ENCODE results near the gene ZNF697.

Gene ZNF697

DNA sequence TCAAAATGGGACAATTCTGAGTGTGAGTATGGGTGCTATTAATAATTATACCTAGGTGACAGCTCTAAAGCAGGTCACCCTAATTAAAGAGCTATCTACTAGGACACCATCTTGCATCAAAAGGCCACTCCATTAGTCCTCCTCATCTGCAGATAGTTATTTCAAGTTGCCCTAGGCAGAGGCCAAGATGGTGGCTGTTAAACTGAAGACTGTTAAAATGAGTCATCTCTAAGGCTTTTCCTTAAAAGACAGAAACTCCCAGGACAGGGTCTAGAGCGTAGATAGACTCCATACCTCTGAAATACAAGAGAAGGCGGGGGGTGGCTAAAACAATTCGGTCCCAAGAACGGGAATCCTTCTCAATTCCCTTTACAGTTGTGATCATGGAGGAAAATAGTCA lies 4.5 kb upstream of the ZNF697 start (continued):
- TF ChIP-seq, protein P1, sequence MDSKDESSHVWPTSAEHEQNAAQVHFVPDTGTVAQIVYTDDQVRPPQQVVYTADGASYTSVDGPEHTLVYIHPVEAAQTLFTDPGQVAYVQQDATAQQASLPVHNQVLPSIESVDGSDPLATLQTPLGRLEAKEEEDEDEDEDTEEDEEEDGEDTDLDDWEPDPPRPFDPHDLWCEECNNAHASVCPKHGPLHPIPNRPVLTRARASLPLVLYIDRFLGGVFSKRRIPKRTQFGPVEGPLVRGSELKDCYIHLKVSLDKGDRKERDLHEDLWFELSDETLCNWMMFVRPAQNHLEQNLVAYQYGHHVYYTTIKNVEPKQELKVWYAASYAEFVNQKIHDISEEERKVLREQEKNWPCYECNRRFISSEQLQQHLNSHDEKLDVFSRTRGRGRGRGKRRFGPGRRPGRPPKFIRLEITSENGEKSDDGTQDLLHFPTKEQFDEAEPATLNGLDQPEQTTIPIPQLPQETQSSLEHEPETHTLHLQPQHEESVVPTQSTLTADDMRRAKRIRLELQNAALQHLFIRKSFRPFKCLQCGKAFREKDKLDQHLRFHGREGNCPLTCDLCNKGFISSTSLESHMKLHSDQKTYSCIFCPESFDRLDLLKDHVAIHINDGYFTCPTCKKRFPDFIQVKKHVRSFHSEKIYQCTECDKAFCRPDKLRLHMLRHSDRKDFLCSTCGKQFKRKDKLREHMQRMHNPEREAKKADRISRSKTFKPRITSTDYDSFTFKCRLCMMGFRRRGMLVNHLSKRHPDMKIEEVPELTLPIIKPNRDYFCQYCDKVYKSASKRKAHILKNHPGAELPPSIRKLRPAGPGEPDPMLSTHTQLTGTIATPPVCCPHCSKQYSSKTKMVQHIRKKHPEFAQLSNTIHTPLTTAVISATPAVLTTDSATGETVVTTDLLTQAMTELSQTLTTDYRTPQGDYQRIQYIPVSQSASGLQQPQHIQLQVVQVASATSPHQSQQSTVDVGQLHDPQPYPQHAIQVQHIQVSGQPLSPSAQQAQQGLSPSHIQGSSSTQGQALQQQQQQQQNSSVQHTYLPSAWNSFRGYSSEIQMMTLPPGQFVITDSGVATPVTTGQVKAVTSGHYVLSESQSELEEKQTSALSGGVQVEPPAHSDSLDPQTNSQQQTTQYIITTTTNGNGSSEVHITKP (tag by site-specific recombination; IDR thresholded peaks at IDR 0.05), result no peak
- TF ChIP-seq SP7 (tag by site-specific recombination; IDR thresholded peaks at IDR 0.05) (no peak), SALL2 (tag by site-specific recombination; IDR thresholded peaks at IDR 0.05; ENCODE audit: borderline replicate concordance) (no peak), ZNF121 (tag by site-specific recombination; IDR thresholded peaks at IDR 0.05) (no peak), MEIS1 (CRISPR knock-in tag; IDR thresholded peaks at IDR 0.05; ENCODE audit: borderline replicate concordance) (no peak)
- TF ChIP-seq, protein P2, sequence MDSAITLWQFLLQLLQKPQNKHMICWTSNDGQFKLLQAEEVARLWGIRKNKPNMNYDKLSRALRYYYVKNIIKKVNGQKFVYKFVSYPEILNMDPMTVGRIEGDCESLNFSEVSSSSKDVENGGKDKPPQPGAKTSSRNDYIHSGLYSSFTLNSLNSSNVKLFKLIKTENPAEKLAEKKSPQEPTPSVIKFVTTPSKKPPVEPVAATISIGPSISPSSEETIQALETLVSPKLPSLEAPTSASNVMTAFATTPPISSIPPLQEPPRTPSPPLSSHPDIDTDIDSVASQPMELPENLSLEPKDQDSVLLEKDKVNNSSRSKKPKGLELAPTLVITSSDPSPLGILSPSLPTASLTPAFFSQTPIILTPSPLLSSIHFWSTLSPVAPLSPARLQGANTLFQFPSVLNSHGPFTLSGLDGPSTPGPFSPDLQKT (IDR thresholded peaks at IDR 0.05; ENCODE audit: borderline replicate concordance, low read depth, low read length), result no peak

DNA sequence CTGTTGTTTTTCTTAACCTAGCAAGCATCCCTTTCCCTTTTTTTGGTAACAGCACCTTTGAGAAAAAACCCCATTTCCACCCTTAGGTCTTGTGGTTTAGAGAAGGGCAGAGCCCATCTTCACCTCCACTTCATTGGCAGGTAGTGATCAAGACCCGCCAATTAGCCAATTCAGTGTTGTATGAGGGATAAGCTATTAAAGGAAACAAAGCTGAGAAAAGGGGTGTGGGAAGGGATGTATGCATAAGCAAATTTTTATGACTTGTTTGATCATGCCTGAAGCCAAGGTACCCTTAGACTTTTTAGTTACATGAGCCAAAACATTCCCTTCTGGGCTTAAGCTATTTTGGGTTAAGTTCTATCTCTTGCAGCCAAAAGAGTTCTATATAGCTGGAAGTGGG lies 3.6 kb upstream of the ZNF697 start:
- Histone ChIP-seq H3K4me3 (ENCODE audit: low read depth, low read length) (no peak overlapping the region), H3K27ac (ENCODE audit: extremely low read depth, low read depth, low read length) (no peak overlapping the region), H3K36me3 (ENCODE audit: control insufficient read depth in 2 of 2, insufficient read depth in 1 of 2, low read length in 2 of 2) (no peaks in the 10 kb centered on the region), H3K9me3 (ENCODE audit: control insufficient read depth, insufficient read depth, low read depth, low read length) (no peaks in the 10 kb centered on the region), H3K4me1 (ENCODE audit: control insufficient read depth, insufficient read depth, low read length) (no peaks in the 10 kb centered on the region)
- TF ChIP-seq ZNF23 (tag by site-specific recombination; IDR thresholded peaks at IDR 0.05; ENCODE audit: borderline replicate concordance) (no peak), ZSCAN5A (tag by site-specific recombination; IDR thresholded peaks at IDR 0.05) (no peak), ZNF335 (tag by site-specific recombination; conservative IDR thresholded peaks at IDR 0.05) (no peak), ZBTB17 (tag by site-specific recombination; IDR thresholded peaks at IDR 0.05) (no peak), ZBTB1 (tag by site-specific recombination; IDR thresholded peaks at IDR 0.05) (no peak), ZBTB44 (tag by site-specific recombination; IDR thresholded peaks at IDR 0.05) (no peak), ZNF202 (tag by site-specific recombination; IDR thresholded peaks at IDR 0.05; ENCODE audit: borderline replicate concordance) (no peak), ZNF449 (tag by site-specific recombination; IDR thresholded peaks at IDR 0.05) (no peak)
- ChIA-PET CTCF (interaction anchor here (0.5 to 1.8 kb wide), 2 partner anchors 10 to 24 kb away, joined by 3 to 7 read pairs; no protein-coding TSS in a partner anchor), POLR2A (no interaction called here)
